NCI-H146 (cell line): Measurements from ENCODE around the gene KLC1.
A peak's percentile ranks its signal among the peaks of the same experiment; 100 is the strongest.
"Not testable (repeated sequence)": the region's sequence is repeated elsewhere in the genome, so short reads cannot be mapped to it uniquely, and the experiment has no call there.

ENCODE experiments used
- DNase-seq: peaks from one replicate; lab custom pipeline; 2025; lab: John Stamatoyannopoulos, UW

KLC1 gene

GRCh38 chr14:103625356-103626095 is 3.5 kb upstream of the KLC1 start:
- no peak for DNase-seq

- DNase-seq: peak; percentile 98
Observed at GRCh38 chr14:103626146-103626850, 2.7 kb upstream of the KLC1 start.

- no peak for DNase-seq
Observed at GRCh38 chr14:103627073-103628025, 1.7 kb upstream of the KLC1 start.

GRCh38 chr14:103628221-103628683 is 759 bp upstream of the KLC1 start:
- peak; percentile 44 for DNase-seq

DNA sequence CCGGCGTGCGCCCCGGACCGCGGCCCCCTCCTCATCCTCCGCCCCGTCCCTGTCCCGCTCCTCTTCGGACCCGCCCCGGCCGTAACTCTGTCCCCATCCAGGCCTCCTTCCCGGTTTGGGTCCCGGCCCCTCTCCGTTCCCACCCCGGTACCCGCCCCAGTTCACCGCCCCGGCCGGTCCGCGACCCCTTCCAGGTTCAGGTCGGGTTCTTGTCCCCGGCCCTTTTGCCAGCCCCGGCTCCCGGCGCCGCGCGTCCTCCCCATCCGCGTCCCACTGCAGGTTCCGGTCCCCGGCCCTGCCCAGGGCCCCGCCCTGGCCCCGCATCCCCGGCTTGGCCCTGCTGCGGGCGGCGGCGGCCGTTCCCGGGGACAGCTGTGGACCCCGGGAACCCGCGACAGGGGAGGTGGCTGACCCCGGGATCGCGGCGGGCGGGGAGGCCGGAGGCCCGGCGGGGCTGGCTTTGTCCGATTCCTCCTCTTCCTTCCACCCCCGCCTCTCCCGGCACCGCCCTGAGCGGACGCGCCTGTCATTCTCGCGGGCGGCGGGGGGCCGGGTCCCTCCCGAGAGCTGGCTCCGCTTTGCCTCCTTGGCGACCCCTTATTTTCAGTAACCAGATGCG is 601 bp downstream of the KLC1 start:
- peak; percentile 80 for DNase-seq

DNA sequence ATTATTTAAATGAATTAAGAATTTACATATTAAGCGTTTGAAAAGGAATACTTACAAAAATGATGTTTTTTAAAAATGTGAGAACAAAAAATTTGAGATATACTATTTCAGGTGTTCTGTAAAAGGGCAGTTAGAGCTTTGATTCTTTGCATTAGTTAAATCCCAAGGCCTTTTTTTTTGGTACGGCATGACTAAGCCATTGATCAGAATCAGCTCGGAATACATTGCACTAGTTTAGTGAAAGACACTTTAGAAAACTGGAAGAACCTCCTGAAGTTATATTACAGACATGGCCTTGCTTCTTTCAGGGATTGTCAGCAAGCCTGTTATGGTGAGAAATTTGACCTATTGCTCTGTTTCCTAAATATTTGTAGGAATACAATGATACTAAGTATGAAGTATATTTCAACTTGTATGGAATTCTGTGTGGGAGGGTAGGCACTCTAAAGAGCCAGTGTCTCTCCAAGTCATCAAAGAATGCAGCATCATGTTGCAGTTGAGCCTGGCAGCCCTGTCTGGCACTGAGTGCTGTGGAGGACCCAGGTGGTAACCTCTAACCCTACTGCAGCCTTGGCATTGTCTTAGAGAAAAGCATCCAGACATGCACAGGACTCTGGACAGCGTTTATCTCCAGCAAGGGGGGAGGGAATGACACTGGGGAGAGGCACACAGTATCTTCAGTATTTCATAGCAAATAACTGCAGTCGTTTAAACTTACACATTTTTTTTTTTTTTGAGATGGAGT is 1.5 kb downstream of the KLC1 start:
- no peak for DNase-seq

GRCh38 chr14:103633391-103633790 is 4.4 kb downstream of the KLC1 start:
- no peak for DNase-seq

DNA sequence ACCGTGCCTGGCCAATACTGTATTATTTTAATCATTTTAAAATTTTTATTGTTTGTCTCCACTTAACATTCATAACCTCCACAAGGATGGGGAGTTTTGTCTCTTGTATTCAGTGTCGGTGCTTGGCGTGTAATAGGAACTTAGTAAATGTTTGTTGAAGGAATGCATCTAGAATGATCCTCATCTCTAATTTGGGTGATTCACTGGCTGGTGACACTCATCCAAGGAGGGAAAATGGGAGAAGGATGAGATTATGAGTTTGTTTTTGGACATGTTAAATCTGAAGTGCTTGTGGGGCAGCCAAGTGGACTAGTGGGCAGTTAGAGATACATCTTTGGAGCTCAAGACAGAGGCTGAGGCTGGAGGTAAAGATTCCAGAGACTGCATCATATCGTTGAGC is 5.1 kb downstream of the KLC1 start:
- no peak for DNase-seq

- DNase-seq: no peak
Observed at GRCh38 chr14:103638594-103638993, 9.6 kb downstream of the KLC1 start.

DNA sequence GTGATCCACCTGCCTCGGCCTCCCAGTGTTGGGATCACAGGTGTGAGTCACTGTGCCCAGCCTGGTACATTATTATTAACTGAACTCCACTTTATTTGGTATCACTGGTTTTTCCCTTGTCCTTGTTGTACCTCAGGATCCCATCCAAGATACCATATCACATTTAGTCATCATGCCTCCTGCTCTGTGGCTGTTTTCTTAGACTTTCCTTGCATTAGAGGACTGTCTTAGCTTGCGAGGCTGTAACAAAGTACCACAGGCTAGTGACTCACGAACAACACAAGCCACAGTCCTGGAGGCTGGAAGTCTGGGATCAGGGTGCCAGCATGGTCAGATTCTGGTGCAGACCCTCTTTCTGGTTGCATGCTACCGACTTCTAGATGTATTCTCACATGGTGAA is 12.2 kb downstream of the KLC1 start:
- DNase-seq: no peak

GRCh38 chr14:103646189-103646588 is 17.2 kb downstream of the KLC1 start:
- DNase-seq: no peak

DNA sequence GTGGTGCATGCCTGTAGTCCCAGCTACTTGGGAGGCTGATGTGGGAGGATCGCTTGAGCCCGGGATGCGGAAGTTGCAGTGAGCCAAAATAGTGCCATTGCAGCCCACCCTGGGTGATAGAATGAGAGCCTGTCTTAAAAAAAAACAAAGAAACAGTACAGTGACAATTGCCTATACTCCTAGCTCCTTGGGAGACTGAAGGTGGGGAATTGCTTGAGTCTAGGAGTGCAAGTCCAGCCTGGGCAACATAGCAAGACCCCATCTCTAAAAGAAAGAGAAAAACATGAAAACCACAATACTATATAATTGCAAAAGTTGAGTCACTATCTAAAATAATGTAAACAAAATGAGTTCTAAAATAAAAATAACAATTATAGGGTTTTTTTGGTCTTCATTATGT is 20.0 kb downstream of the KLC1 start:
- no peak for DNase-seq

DNA sequence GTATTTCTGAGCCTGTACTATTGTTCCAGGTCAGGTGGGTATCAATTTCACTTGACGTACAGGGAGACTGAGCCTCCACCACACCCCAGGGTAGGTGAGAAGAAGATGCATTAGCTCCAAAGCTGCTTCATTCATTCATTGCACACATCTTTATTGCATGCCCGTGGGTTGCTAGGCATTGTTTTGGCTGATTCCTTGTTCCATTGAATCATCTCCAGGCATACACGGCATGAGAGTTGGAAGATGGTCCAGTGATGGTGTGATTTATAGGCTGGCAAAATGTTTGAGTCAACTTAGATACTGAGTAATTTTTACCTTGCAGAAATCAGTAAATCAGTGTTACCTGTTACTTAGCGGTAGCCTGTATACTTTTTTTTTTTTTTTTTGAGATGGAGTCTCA is 21.2 kb downstream of the KLC1 start:
- DNase-seq: no peak

DNA sequence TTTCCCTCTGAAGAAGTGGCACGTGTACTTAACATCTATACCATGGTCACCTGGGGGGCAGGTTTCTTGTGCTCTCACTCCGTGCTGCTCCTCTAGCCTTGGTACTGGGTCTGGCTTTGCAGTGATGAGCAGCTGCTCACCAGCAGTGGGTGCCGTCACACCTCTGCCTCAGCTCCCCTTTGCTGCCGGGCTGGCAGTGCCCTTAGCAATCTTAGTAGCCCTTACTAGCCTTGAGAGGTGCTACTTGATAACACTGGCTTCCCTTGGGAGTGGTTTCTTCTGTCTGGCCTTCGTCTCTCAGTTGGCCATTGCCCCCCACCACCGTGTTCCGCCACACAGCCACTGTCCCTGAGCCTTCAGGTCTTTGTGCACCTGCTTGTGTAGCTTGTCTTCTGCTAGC is 22.6 kb downstream of the KLC1 start:
- DNase-seq: no peak

DNA sequence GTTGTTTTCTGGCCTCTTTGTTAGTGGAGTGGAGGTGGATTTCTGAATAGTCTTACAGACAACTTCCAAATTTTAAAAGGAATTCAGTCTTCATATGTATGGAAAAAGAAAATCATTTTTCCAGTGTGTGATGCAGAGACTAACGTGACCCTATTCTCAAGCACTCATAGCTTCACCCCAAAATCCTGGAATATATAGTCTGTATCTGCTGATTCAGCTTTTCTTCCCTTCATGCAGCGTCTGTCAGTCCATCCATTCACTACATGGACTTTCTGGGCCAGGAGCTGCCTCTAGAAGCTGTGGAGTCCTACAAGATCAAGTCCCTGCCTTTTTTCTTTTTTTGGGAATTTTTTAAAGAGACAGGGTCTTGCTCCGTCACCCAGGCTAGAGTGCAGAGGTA is 23.8 kb downstream of the KLC1 start:
- DNase-seq: no peak

- DNase-seq: not testable (repeated sequence)
Observed at GRCh38 chr14:103653336-103653735, 24.3 kb downstream of the KLC1 start.

GRCh38 chr14:103653805-103654204 is 24.8 kb downstream of the KLC1 start:
- DNase-seq: no peak

GRCh38 chr14:103654619-103655018 is 25.6 kb downstream of the KLC1 start:
- no peak for DNase-seq

- no peak for DNase-seq
Observed at GRCh38 chr14:103656031-103656755, 27.2 kb downstream of the KLC1 start.

GRCh38 chr14:103656756-103657133 is 27.7 kb downstream of the KLC1 start:
- no peak for DNase-seq

DNA sequence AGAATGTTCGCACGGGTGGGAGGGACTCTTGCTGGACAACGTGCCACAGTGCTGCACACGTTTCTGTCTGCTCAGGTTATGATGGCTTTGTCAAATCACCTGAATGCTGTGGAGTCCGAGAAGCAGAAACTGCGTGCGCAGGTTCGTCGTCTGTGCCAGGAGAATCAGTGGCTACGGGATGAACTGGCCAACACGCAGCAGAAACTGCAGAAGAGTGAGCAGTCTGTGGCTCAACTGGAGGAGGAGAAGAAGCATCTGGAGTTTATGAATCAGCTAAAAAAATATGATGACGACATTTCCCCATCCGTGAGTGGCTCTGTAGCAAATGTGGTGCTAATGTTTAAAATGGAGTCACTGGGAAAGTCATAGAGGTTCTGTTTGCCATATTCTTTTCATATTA is 28.5 kb downstream of the KLC1 start:
- DNase-seq: no peak
